IMR-90 (cell line): ENCODE results near the gene ALPK3. TPM values are rescaled to one million over a fixed set of nuclear protein-coding genes. Genes with fewer than 3 reads are reported as not detected.

Experiments used
- ATAC-seq: fragments of 200-7000 bp; cut with Tn5 transposase; 2 replicates; pipeline ENCODE4 v1.9.1; 2020; ENCODE audit warnings: low read depth, mild to moderate bottlenecking, moderate library complexity
- BruUV-seq: library from RNA; stranded (reverse); fragments of 400-500 nt; replicated peaks from 2 replicates; lab custom pipeline; 2021; lab: Mats Ljungman, UMichigan
- CTCF ChIA-PET: fragments of 300-600 bp; formaldehyde crosslinking; extraction: SDS; loops from one replicate; lab custom pipeline; 2021; ENCODE audit warnings: antibody characterized with exemption; lab: Yijun Ruan, JAX
- POLR2A ChIA-PET: fragments of 300-600 bp; sonication (Branson Sonifier 250); formaldehyde crosslinking; loops from one replicate; lab custom pipeline; 2022; ENCODE audit warnings: antibody characterized with exemption; ENCODE audit not compliant: unreplicated experiment; lab: Charles Lee
- DNase-seq: peaks from one replicate; pipeline ENCODE4 v3.0.0; 2013
- H2AFZ ChIP-seq: replicated peaks from 2 replicates; pipeline ENCODE3; 2013; ENCODE audit warnings: low read length, mild to moderate bottlenecking; ENCODE audit not compliant: poor library complexity
- H2AK5ac ChIP-seq: 2 replicates; pipeline ENCODE4 v1.6.1; 2013; ENCODE audit warnings: low read depth, low read length, inconsistent platforms
- H2AK9ac ChIP-seq: replicated peaks from 2 replicates; pipeline ENCODE3; 2013; ENCODE audit warnings: mild to moderate bottlenecking, low read depth, low read length, moderate library complexity; ENCODE audit not compliant: poor library complexity
- H2BK120ac ChIP-seq: 2 replicates; pipeline ENCODE4 v1.6.1; 2013; ENCODE audit warnings: low read depth, low read length, inconsistent platforms
- H2BK15ac ChIP-seq: 3 replicates; pipeline ENCODE4 v1.6.1; 2013; ENCODE audit warnings: low read depth, low read length, inconsistent platforms
- H2BK20ac ChIP-seq: 2 replicates; pipeline ENCODE4 v1.6.1; 2013; ENCODE audit warnings: low read depth, mild to moderate bottlenecking, inconsistent platforms, low read length, moderate library complexity
- H2BK5ac ChIP-seq: 2 replicates; pipeline ENCODE4 v1.6.1; 2013; ENCODE audit warnings: mild to moderate bottlenecking, low read depth, low read length, inconsistent platforms; ENCODE audit not compliant: poor library complexity, severe bottlenecking
- H3K14ac ChIP-seq: replicated peaks from 2 replicates; pipeline ENCODE4 v1.6.1; 2013; ENCODE audit warnings: low read depth, low read length, inconsistent platforms
- H3K18ac ChIP-seq: 2 replicates; pipeline ENCODE4 v1.6.1; 2013; ENCODE audit warnings: low read depth, low read length, control low read depth
- H3K23ac ChIP-seq: 2 replicates; pipeline ENCODE4 v1.6.1; 2013; ENCODE audit warnings: low read depth, low read length, inconsistent platforms
- H3K27ac ChIP-seq: 2 replicates; pipeline ENCODE4 v1.5.1; 2013; ENCODE audit warnings: mild to moderate bottlenecking, control low read depth, low read length; ENCODE audit not compliant: insufficient read depth
- H3K27me3 ChIP-seq: 2 replicates; pipeline ENCODE4 v1.6.1; 2013; ENCODE audit warnings: low read length; ENCODE audit not compliant: control insufficient read depth, insufficient read depth
- H3K36me3 ChIP-seq: 2 replicates; pipeline ENCODE4 v1.6.1; 2013; ENCODE audit warnings: low read length, mixed read lengths; ENCODE audit not compliant: control insufficient read depth, insufficient read depth
- H3K4ac ChIP-seq: 2 replicates; pipeline ENCODE4 v1.6.1; 2013; ENCODE audit warnings: low read depth, low read length, inconsistent platforms
- H3K4me1 ChIP-seq: 2 replicates; pipeline ENCODE4 v1.6.1; 2013; ENCODE audit warnings: low read length, mixed read lengths; ENCODE audit not compliant: control insufficient read depth, insufficient read depth
- H3K4me2 ChIP-seq: 2 replicates; pipeline ENCODE4 v1.6.1; 2013; ENCODE audit warnings: low read depth, mild to moderate bottlenecking, control low read depth, low read length, moderate library complexity
- H3K4me3 ChIP-seq: 2 replicates; pipeline ENCODE4 v1.5.1; 2013; ENCODE audit warnings: low read depth, mild to moderate bottlenecking, control low read depth, low read length, moderate library complexity; ENCODE audit not compliant: insufficient read depth
- H3K56ac ChIP-seq: 2 replicates; pipeline ENCODE4 v1.6.1; 2013; ENCODE audit warnings: low read length, inconsistent platforms; ENCODE audit not compliant: insufficient read depth; ENCODE audit errors: extremely low read depth
- H3K79me1 ChIP-seq, 2 experiments: 2 replicates each; pipeline ENCODE4 v1.6.1; 2013; ENCODE audit warnings: low read length in 2 of 2, inconsistent platforms in 1 of 2, low read depth in 1 of 2
- H3K9ac ChIP-seq: 2 replicates; pipeline ENCODE4 v1.6.1; 2013; ENCODE audit warnings: low read depth, low read length, control low read depth
- H3K9me1 ChIP-seq: 2 replicates; pipeline ENCODE4 v1.6.1; 2013; ENCODE audit warnings: low read length, inconsistent platforms; ENCODE audit not compliant: insufficient read depth
- H3K9me3 ChIP-seq: 2 replicates; pipeline ENCODE4 v1.6.1; 2013; ENCODE audit warnings: low read length; ENCODE audit not compliant: control insufficient read depth, insufficient read depth
- H4K20me1 ChIP-seq: 2 replicates; pipeline ENCODE4 v1.6.1; 2013; ENCODE audit warnings: low read length, inconsistent platforms; ENCODE audit not compliant: insufficient read depth
- H4K5ac ChIP-seq: 2 replicates; pipeline ENCODE4 v1.6.1; 2013; ENCODE audit warnings: mild to moderate bottlenecking, low read depth, low read length, control low read depth
- H4K8ac ChIP-seq, 2 experiments: 2 replicates each; pipeline ENCODE4 v1.6.1; 2013; ENCODE audit warnings: low read depth in 2 of 2, low read length in 2 of 2, control low read depth in 1 of 2, inconsistent platforms in 1 of 2
- H4K91ac ChIP-seq: 2 replicates; pipeline ENCODE4 v1.6.1; 2013; ENCODE audit warnings: low read depth, low read length, inconsistent platforms; ENCODE audit not compliant: insufficient read depth
- CTCF ChIP-seq: conservative IDR thresholded peaks from 2 replicates; pipeline ENCODE4 v1.5.1; 2012; ENCODE audit warnings: mild to moderate bottlenecking, low read depth, low read length, improper control_type of control experiment
- FOS ChIP-seq: fragments of 150-350 bp; IDR thresholded peaks from 2 replicates; pipeline ENCODE4 v1.6.1; 2016; ENCODE audit warnings: low read depth, low read length
- MAZ ChIP-seq: IDR thresholded peaks from 2 replicates; pipeline ENCODE4 v1.6.1; 2012; ENCODE audit warnings: low read depth, mild to moderate bottlenecking, low read length, improper control_type of control experiment, moderate library complexity, borderline replicate concordance
- NFE2L2 ChIP-seq: fragments of 150-350 bp; IDR thresholded peaks from 2 replicates; pipeline ENCODE4 v1.6.1; 2016; ENCODE audit warnings: low read depth, mild to moderate bottlenecking, low read length
- SMC3 ChIP-seq: fragments of 150-350 bp; IDR thresholded peaks from 2 replicates; pipeline ENCODE4 v1.6.1; 2016; ENCODE audit warnings: low read depth, mild to moderate bottlenecking, antibody characterized with exemption, low read length, moderate library complexity
- WGBS, 2 experiments: methylation state at CpG; one replicate each; pipeline versions ENCODE4 v1.1.5 to v1.1.7; 2013; ENCODE audit warnings: missing lambda C conversion rate in 2 of 2; ENCODE audit not compliant: insufficient read length in 1 of 2; ENCODE audit errors: extremely low coverage in 2 of 2; 5-methylcytosine and 5-hydroxymethylcytosine counted together
- dilution Hi-C: fragments of 300-500 bp; cut with HindIII; formaldehyde crosslinking; loops from one replicate; pipeline ENCODE4 v1.14.3; 2018; ENCODE audit warnings: low sequenced_read_pairs; ENCODE audit not compliant: unreplicated experiment
- in situ Hi-C: fragments of 300-500 bp; cut with MboI; formaldehyde crosslinking; loops from 3 replicates; pipeline ENCODE4 v1.14.3; 2019; ENCODE audit warnings: low sequenced_read_pairs, inconsistent platforms, mixed read lengths
- intact Hi-C: fragments of 100-400 bp; cut with micrococcal nuclease; formaldehyde crosslinking; loops from 2 replicates; pipeline ENCODE4 v1.10.0; 2022
- polyA plus RNA-seq, 3 experiments: library from polyadenylated mRNA; depleted of rRNA; stranded (reverse); fragments of >200 nt; gene quantifications; 2 replicates each; pipeline ENCODE4 v1.2.3, GENCODE V29; 2012; ENCODE audit warnings: low replicate concordance in 1 of 3
- total RNA-seq: library from RNA; depleted of rRNA; stranded (reverse); fragments of >200 nt; gene quantifications from 2 replicates; pipeline ENCODE4 v1.2.3, GENCODE V29; 2012
- TF ChIP-seq, protein P1 (sequence below): fragments of 150-350 bp; IDR thresholded peaks from 2 replicates; pipeline ENCODE4 v1.6.1; 2017; ENCODE audit warnings: mild to moderate bottlenecking, antibody characterized with exemption, low read length, low read depth

The ALPK3 gene
- total and polyA plus RNA-seq, 2 of the 4 experiments (the other 2 are of a cell fraction) = under 0.01 to 0.26 TPM

GRCh38 chr15:84852212-84852611, 35.1 kb downstream of the ALPK3 start:
- H2BK20ac ChIP-seq = no peak overlapping the region
- no peak overlapping the region for H2BK5ac ChIP-seq
- POLR2A ChIA-PET = no interaction called here
- no CpG with 5 or more reads among the region's 5 CpGs for WGBS, 2 experiments
- no peak overlapping the region for H3K14ac ChIP-seq
- H4K20me1 ChIP-seq = no peaks in the 10 kb centered on the region
- no peak overlapping the region for H2BK15ac ChIP-seq
- no peak overlapping the region for H2BK120ac ChIP-seq
- CTCF ChIA-PET = no interaction called here
- no peak overlapping the region for H3K23ac ChIP-seq
- H4K8ac ChIP-seq = no peak overlapping the region
- H3K79me1 ChIP-seq = no peaks in the 10 kb centered on the region
- no peak overlapping the region for H3K9ac ChIP-seq
- no peak overlapping the region for H2AK5ac ChIP-seq
- no peaks in the 10 kb centered on the region for H3K4me1 ChIP-seq
- no peak overlapping the region for H2AK9ac ChIP-seq
- H3K9me3 ChIP-seq = no peaks in the 10 kb centered on the region; the same call in 1 of the 2 replicates
- H3K9me1 ChIP-seq = no peaks in the 10 kb centered on the region
- in situ Hi-C loops = no loop called here
- no peak overlapping the region for H3K4ac ChIP-seq
- H4K91ac ChIP-seq = no peak overlapping the region
- no peak for DNase-seq
- TF ChIP-seq SMC3 = no peak
- no peak for TF ChIP-seq FOS
- TF ChIP-seq, protein P1, sequence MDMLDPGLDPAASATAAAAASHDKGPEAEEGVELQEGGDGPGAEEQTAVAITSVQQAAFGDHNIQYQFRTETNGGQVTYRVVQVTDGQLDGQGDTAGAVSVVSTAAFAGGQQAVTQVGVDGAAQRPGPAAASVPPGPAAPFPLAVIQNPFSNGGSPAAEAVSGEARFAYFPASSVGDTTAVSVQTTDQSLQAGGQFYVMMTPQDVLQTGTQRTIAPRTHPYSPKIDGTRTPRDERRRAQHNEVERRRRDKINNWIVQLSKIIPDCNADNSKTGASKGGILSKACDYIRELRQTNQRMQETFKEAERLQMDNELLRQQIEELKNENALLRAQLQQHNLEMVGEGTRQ = no peak
- TF ChIP-seq MAZ = no peak
- TF ChIP-seq CTCF = no peak
- no peak for TF ChIP-seq NFE2L2
- ATAC-seq = no peak
- intact Hi-C loops = no loop called here
- H3K36me3 ChIP-seq = no peaks in the 10 kb centered on the region
- dilution Hi-C loops = no loop called here
- H3K4me3 ChIP-seq = no peak overlapping the region
- no TSS peak for BruUV-seq
- H4K5ac ChIP-seq = no peak overlapping the region
- H3K18ac ChIP-seq = no peak overlapping the region
- H3K27ac ChIP-seq = no peak overlapping the region
- 0 out of 2 replicates have a peak, but pooled peaks cover 1% of the 10 kb centered on the region for H3K27me3 ChIP-seq
- H3K56ac ChIP-seq = no peak overlapping the region
- no peak overlapping the region for H2AFZ ChIP-seq
- H3K4me2 ChIP-seq = no peak overlapping the region
